IPS-NIHi7 (cell line): Measurements from ENCODE around the gene WDR6.

Experiments used
- DNase-seq: peaks from one replicate; pipeline ENCODE4 v3.0.0; 2012; ENCODE audit warnings: mixed read lengths; ENCODE audit errors: extremely low spot score

The WDR6 gene

GRCh38 chr3:49015765-49016164 lies 8.6 kb downstream of the WDR6 start:
- DNase-seq: no peak

- no peak for DNase-seq
Observed at GRCh38 chr3:49016414-49017228, 9.4 kb downstream of the WDR6 start.

- DNase-seq: no peak
Observed at GRCh38 chr3:49017229-49017970, 10.2 kb downstream of the WDR6 start.

DNA sequence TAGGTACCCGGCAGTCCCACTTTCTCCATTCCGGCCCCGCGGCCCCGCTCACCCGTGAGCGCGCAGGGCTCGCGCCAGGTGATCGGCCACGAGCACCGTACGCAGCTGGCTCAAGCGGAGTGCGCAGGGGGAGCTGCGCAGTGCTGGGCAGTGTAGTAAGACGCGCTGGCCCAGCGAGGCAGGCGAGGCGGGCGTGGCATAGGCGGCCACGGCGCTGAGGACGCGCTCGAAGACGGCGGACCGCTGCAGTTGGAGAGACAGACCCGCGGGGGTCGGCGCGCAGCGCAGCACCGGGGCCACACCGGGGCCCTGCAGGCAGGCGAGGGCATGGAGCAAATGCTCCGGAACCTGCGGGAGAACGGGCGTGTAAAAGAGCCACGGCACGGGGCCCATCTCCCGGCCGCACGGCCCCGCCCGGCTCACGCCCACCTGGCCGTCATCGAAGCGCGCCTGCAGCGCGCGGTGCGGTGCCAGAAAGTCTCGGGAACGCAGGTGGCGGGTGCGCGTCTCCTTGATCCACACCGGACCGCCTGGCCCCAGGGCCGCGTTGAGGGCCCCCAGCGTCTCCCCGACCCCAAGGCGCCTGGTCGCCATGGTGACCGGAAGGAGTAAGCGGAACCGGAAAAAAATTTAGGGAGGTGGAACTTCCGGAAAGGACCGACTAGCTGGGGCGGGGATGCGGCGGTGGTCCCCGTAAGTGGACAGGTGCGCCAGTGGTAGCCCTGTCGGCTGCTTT lies 10.9 kb downstream of the WDR6 start, which contains the start of gene DALRD3:
TSS of gene DALRD3 (minus strand) at position 610 of the 736 bp plus-strand sequence. CDS start at position 594, 16 bp downstream.
- DNase-seq: peak; percentile 71

DNA sequence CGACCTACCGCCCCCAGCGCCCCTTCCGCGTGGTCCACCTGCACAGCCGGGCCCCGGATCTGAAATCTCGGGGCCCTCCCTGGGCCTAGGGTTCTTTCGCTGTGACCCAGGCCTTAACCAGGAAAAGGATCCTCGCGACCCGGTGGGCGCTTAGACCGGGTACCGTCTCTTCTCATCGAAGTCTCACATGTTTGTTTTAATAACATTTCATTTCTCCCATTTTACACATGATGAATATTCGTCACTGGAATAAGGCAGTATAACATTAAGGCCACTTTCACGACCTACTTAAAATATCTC lies 11.5 kb downstream of the WDR6 start:
- no peak for DNase-seq

- DNase-seq: no peak
Observed at GRCh38 chr3:49019941-49020329, 12.7 kb downstream of the WDR6 start.

DNA sequence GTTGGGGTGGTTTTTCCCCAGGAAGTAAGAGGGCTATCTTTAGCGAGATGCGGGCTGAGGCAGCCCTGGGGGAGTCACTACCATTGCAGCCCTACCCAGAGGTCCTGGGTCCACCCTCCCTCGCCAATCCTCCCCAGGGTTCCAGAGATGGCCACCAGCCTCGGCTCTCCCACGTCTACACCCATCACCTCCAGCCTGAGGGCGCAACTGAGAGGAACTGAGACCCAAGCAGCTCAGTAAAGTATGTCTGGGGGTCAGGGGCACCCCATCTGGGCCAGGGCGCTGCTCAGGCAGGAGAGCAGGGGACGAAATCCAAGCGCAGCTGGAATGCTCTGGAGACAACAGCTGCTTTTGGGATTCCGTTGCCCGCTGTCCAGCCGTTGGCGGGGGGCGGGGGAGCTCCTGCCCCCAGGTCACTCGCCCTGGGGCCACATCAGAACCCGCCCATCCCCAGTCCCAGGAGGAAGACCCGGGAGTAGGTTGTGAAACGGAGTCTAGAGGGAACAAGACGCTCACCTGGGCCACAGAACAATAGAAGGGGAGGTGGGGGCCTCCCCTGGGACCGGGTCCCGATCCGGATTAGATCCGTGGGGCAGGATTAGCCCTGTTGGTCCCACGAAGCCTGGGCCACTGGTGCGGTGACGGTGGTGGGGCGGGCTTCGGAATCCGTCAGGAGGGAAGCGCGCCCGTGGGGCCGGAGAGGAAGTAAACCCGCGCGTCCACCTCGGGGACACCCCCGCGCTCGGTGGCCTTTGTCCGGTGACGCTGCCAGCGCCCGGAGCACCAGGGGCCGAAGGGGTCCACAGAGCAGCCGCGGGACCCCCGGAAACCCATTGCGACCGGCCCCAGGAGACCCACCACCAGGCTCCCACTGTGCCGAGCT lies 13.4 kb downstream of the WDR6 start:
- no peak for DNase-seq

- DNase-seq: peak; percentile 88
Observed at GRCh38 chr3:49021213-49021812, 14.1 kb downstream of the WDR6 start.

DNA sequence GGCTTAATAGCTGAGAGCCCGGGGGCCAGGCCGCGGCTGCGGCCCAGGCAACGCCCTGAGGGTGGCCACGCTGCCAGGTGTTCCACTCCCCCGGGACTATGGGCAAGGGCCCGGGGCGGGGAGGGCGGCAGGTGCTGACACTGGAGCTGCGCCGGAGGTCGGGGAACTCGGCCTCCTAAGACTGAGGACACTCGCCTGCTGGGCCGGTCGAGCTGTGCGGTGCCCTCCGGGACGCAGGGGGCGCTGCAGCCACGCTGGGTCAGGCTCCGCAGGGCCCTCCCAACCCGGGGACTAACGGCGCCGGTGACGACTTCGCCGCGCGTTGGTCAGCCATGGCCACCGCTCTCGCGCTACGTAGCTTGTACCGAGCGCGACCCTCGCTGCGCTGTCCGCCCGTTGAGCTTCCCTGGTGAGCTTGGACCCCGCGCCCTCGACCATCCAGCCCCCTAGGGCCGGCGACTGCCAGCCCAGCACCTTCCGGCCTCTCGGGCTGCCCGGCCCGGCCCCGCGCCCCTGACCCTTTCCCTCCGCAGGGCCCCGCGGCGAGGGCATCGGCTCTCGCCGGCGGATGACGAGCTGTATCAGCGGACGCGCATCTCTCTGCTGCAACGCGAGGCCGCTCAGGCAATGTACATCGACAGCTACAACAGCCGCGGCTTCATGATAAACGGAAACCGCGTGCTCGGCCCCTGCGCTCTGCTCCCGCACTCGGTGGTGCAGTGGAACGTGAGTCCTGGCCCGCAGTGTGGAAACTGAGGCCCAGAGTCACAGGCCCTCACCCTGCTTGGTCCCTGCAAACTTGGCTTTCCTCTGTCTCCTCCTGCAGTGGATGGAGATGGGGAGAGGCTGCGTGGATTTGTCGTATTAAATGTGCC lies 14.9 kb downstream of the WDR6 start, which contains the start of gene NDUFAF3:
TSS of gene NDUFAF3 (plus strand) at position 309 of the 875 bp plus-strand sequence. CDS start at position 333, 24 bp downstream.
- DNase-seq: peak; percentile 88

DNA sequence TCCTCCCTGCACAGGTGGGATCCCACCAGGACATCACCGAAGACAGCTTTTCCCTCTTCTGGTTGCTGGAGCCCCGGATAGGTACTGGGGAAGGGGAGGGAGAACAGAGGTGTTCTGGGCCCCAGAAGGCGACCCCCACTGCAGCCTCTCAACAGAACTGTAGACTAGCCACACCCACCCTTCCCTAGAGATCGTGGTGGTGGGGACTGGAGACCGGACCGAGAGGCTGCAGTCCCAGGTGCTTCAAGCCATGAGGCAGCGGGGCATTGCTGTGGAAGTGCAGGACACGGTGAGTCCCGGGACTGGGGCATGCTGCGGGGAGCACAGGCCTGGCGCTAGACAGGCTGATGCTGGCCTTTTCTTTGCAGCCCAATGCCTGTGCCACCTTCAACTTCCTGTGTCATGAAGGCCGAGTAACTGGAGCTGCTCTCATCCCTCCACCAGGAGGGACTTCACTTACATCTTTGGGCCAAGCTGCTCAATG lies 15.5 kb downstream of the WDR6 start:
- no peak for DNase-seq

DNA sequence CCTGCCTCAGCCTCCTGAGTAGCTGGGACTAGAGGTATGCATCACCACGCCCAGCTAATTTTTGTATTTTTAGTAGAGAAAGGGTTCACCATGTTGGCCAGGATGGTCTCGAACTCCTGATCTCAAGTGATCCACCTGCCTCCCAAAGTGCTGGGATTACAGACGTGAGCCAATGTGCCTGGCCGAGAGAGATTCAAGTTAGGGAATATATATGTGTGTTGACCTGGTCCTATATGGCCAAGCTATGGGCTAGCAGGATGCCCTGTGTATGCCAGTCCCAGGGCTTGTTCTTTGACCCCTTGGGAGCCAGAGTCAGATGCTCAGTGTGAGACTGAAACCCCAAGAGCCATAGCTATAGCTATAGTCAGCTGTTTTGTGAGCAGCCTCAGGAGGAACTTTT lies 16.6 kb downstream of the WDR6 start:
- no peak for DNase-seq

GRCh38 chr3:49024449-49024848 lies 17.3 kb downstream of the WDR6 start:
- DNase-seq: no peak

GRCh38 chr3:49025005-49025792 lies 18.0 kb downstream of the WDR6 start:
- DNase-seq: no peak

- DNase-seq: no peak
Observed at GRCh38 chr3:49025793-49026520, 18.8 kb downstream of the WDR6 start.

- DNase-seq: no peak
Observed at GRCh38 chr3:49026536-49026935, 19.3 kb downstream of the WDR6 start.

GRCh38 chr3:49027634-49028033 lies 20.4 kb downstream of the WDR6 start:
- DNase-seq: no peak

DNA sequence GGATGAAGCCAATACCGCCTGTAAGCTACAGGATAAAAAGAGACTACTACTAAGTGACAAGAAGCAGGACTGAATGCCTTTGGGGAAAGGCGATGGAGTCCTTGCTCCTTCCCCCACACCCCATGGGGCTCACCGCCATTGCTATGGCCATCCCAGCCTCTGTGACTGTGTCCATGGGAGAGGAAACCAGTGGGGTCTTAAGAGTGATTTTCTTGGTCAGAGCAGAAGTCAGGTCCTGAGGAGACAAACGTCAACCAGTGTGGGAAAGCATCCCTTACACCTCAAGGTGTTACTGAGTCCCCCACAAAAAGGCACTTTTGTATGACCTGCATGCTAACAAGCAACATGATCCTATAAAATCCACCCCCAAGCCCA lies 21.1 kb downstream of the WDR6 start:
- DNase-seq: no peak
